GM12892 (cell line): ENCODE results near the gene HSPD1.

ENCODE experiments used
- POLR2A ChIP-seq: IDR thresholded peaks from 2 replicates; pipeline ENCODE4 v1.6.1; 2011; ENCODE audit warnings: low read depth, low read length, control low read depth
- POLR2AphosphoS5 ChIP-seq: IDR thresholded peaks from 2 replicates; pipeline ENCODE4 v1.6.1; 2011; ENCODE audit warnings: low read depth, low read length, control low read depth
- TAF1 ChIP-seq: IDR thresholded peaks from 2 replicates; pipeline ENCODE4 v1.6.1; 2011; ENCODE audit warnings: low read depth, mild to moderate bottlenecking, control low read depth, low read length, borderline replicate concordance

- TF ChIP-seq POLR2A (no peak), POLR2AphosphoS5 (no peak), TAF1 (no peak)
These were observed 38.8 kb upstream of the HSPD1 start for GRCh38 chr2:197538412-197538811.
